ENCODE data around the gene GSTM3. TPM values are rescaled to one million over a fixed set of nuclear protein-coding genes. Genes with fewer than 3 reads are reported as not detected.

The GSTM3 gene
- total and polyA plus RNA-seq, 2 donors: 14.8 to 35.5 TPM

DNA sequence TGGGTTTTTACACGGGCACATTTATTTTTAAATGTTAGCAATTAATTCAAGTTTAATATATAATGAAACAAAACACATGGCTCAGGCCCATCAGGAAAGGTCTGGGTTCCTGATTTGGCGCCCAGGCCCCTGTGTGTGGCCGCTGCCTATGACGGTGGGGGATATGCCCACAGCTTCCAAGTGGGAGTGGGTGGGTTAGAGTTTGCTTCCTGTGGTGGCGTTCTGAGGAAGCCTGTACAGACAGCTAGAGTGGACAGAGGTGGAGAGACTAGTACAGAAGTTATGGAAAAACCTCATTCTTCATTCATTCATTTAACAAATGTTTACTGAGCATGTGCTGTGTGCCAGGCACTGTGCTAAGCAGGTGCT is 45.3 kb upstream of the GSTM3 start:
- no peaks in the 10 kb centered on the region for H3K27me3 ChIP-seq (ENCODE audit: control insufficient read depth in 2 of 2, insufficient read depth in 1 of 2, low read length in 1 of 2)
- peaks cover 6 to 46% of the 10 kb centered on the region in 2 donors for H3K4me1 ChIP-seq (ENCODE audit: control insufficient read depth in 2 of 2, insufficient read depth in 2 of 2, low read length in 2 of 2)
- no peak for DNase-seq (ENCODE audit: low read depth in 6 of 9, low spot score in 9 of 9)
- 75% methylated on average over 5 of the region's 5 CpGs for WGBS
- no peaks in the 10 kb centered on the region for H3K36me3 ChIP-seq (ENCODE audit: control insufficient read depth in 2 of 2, insufficient read depth in 2 of 2, low read length in 1 of 2)
- H3K9me3 ChIP-seq (ENCODE audit: control insufficient read depth in 2 of 2, insufficient read depth in 1 of 2, low read length in 1 of 2): no peaks in the 10 kb centered on the region
- H3K27ac ChIP-seq (ENCODE audit: low read depth in 1 of 2, low read length in 1 of 2): no peak overlapping the region
- no peak overlapping the region for H3K4me3 ChIP-seq (ENCODE audit: low read length in 2 of 2)

DNA sequence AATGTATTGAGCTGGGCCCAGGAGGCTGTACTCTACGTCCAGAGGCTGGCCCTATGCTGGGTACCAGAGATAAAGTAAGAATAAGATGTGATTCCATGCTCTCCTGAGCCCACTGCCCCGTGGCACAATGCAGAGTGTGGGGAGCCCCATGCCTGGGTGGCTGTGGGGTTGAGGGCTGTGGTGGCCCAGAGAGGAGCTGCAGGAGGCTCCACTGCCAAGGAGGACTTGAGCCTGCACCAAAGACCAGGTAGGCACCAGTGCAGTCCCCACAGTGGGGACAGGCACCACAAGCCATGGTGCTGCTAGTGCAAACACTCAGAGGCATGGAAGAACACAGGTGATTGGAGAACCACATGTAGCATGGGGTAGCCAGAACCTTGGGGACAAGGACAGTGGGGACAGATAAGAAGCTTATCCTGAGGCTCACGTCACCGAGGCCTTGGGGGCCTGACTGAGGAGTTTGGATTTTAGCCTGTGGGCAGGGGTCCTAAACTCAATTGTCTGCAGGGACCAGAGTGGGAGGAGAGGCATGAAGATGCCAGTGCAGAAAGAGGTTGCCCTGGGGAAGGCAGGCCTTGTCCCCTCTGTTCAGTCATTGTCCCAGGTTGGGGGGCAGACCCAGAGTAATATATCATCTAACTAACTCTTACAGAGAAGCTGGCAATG is 44.7 kb upstream of the GSTM3 start:
- DNase-seq (ENCODE audit: low read depth in 6 of 9, low spot score in 9 of 9): no peak
- WGBS: 84% methylated on average over 4 of the region's 4 CpGs

DNA sequence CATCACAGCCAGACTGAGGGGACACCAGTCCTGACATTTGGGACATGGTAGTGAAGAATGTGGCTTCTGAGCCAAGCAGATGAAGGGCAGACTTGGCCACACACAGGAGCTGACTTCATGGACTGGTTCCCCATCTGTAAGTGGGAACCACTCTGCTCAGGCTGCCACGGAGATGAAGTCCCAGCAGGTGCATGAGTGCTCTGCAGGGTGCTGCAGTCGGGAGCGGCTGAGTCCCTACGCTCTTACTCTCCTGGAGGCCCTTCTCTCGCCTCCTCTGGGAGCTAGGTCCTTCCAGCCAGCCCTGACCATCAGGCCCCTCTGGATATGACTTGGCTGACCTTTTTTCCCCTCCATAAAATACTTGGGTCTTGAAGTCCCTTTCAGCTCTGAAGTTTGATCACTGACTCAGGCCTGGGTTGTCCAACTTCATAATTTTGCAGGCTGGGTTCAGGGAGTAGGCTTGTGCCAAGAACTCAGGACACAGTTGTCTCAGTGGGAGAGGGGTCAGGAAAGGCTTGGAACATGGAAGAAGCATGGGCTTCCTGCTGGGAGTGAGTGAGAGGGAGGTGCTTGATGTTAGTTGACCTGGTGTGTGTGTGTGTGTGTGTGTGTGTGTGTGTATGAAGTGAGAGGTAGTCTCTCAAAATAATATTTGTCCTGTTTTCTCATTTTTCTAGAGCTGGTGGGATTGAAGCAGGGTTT is 43.9 kb upstream of the GSTM3 start:
- no peaks in the 10 kb centered on the region for H3K27me3 ChIP-seq (ENCODE audit: control insufficient read depth in 2 of 2, insufficient read depth in 1 of 2, low read length in 1 of 2)
- H3K4me1 ChIP-seq (ENCODE audit: control insufficient read depth in 2 of 2, insufficient read depth in 2 of 2, low read length in 2 of 2): peaks cover 2 to 33% of the 10 kb centered on the region in 2 donors
- DNase-seq (ENCODE audit: low read depth in 6 of 9, low spot score in 9 of 9): no peak
- no peak overlapping the region for H3K27ac ChIP-seq (ENCODE audit: low read depth in 1 of 2, low read length in 1 of 2)
- H3K4me3 ChIP-seq (ENCODE audit: low read length in 2 of 2): no peak overlapping the region
- no peaks in the 10 kb centered on the region for H3K9me3 ChIP-seq (ENCODE audit: control insufficient read depth in 2 of 2, insufficient read depth in 1 of 2, low read length in 1 of 2)
- WGBS: 93% methylated on average over 5 of the region's 5 CpGs
- no peaks in the 10 kb centered on the region for H3K36me3 ChIP-seq (ENCODE audit: control insufficient read depth in 2 of 2, insufficient read depth in 2 of 2, low read length in 1 of 2)

More for the DNA sequence above, 44.7 kb upstream of the GSTM3 start:
- Histone ChIP-seq H3K4me1 (ENCODE audit: control insufficient read depth in 2 of 2, insufficient read depth in 2 of 2, low read length in 2 of 2) (peaks cover 4 to 41% of the 10 kb centered on the region in 2 donors), H3K4me3 (ENCODE audit: low read length in 2 of 2) (no peak overlapping the region), H3K27ac (ENCODE audit: low read depth in 1 of 2, low read length in 1 of 2) (no peak overlapping the region), H3K27me3 (ENCODE audit: control insufficient read depth in 2 of 2, insufficient read depth in 1 of 2, low read length in 1 of 2) (no peaks in the 10 kb centered on the region), H3K9me3 (ENCODE audit: control insufficient read depth in 2 of 2, insufficient read depth in 1 of 2, low read length in 1 of 2) (no peaks in the 10 kb centered on the region), H3K36me3 (ENCODE audit: control insufficient read depth in 2 of 2, insufficient read depth in 2 of 2, low read length in 1 of 2) (no peaks in the 10 kb centered on the region)

DNA sequence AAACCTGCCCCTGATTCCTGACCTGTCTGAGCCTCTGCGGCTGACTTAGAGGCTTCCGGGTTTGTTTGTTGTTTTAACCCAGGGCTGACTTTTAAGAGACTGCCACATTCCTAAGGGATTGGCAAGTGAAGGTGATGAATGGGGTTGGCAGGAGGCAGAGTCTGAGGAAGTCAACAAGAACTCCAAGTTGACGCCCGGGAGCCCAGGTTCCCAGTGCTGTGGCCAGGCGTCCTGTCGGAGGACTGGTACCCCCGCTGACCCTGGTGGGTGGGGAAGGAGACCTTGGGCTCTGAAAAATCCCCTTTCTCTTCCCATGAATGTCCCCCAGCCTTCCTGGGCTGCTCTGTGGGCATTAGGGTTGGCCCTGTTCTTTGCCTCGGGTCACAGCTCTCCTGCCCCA is 42.6 kb upstream of the GSTM3 start:
- Histone ChIP-seq H3K27ac (ENCODE audit: low read depth in 1 of 2, low read length in 1 of 2) (no peak overlapping the region), H3K4me3 (ENCODE audit: low read length in 2 of 2) (no peak overlapping the region), H3K27me3 (ENCODE audit: control insufficient read depth in 2 of 2, insufficient read depth in 1 of 2, low read length in 1 of 2) (no peaks in the 10 kb centered on the region), H3K36me3 (ENCODE audit: control insufficient read depth in 2 of 2, insufficient read depth in 2 of 2, low read length in 1 of 2) (no peaks in the 10 kb centered on the region), H3K9me3 (ENCODE audit: control insufficient read depth in 2 of 2, insufficient read depth in 1 of 2, low read length in 1 of 2) (no peaks in the 10 kb centered on the region), H3K4me1 (ENCODE audit: control insufficient read depth in 2 of 2, insufficient read depth in 2 of 2, low read length in 2 of 2) (peaks cover 0 to 21% of the 10 kb centered on the region in 2 donors)
- WGBS: 90% methylated on average over 8 of the region's 8 CpGs
- no peak for DNase-seq (ENCODE audit: low read depth in 6 of 9, low spot score in 9 of 9)

DNA sequence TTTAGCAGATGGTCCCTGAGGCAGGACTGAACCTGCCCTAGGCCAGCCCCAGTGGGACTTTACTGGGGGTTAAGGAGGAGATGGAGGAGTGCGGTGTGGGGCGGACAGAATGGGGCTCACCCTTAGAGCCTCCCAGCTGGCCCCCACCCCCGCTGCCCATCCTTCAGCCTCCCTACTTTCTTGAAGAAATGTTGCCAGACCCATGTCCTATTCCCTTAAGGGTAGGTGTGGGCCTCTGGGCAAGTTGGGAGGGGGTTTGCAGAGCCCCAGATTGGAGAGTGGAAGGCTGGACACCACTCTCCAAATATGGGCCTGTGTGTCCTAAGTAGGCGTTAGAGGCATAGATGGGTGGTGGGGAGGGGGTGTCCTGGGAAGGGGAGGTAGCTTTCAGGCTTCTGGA is 42.1 kb upstream of the GSTM3 start:
- no peak for DNase-seq (ENCODE audit: low read depth in 6 of 9, low spot score in 9 of 9)
- Histone ChIP-seq H3K4me3 (ENCODE audit: low read length in 2 of 2) (no peak overlapping the region), H3K27ac (ENCODE audit: low read depth in 1 of 2, low read length in 1 of 2) (no peak overlapping the region), H3K9me3 (ENCODE audit: control insufficient read depth in 2 of 2, insufficient read depth in 1 of 2, low read length in 1 of 2) (no peaks in the 10 kb centered on the region), H3K4me1 (ENCODE audit: control insufficient read depth in 2 of 2, insufficient read depth in 2 of 2, low read length in 2 of 2) (peaks cover 0 to 16% of the 10 kb centered on the region in 2 donors), H3K36me3 (ENCODE audit: control insufficient read depth in 2 of 2, insufficient read depth in 2 of 2, low read length in 1 of 2) (no peaks in the 10 kb centered on the region), H3K27me3 (ENCODE audit: control insufficient read depth in 2 of 2, insufficient read depth in 1 of 2, low read length in 1 of 2) (no peaks in the 10 kb centered on the region)
- WGBS: 94% methylated on average over 4 of the region's 4 CpGs

DNA sequence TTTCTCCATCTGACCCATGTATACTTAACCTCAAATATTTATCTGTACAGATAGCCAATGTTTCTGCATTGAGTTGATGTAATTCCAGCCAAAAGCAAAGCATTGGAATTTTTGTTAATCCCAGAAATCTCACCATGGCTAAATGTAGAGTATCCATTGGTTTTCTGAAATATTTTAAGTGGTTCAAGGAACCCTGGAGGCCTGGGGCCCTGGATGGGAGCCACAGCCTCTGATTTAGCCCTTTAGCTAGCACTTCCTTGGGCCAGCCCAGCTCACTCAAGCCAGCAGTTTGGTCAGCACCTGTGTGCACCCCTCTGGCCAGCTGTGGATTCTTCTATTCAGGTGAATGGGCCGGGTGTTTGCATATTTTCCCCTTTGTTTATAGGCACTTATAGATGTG is 41.7 kb upstream of the GSTM3 start:
- Histone ChIP-seq H3K27me3 (ENCODE audit: control insufficient read depth in 2 of 2, insufficient read depth in 1 of 2, low read length in 1 of 2) (no peaks in the 10 kb centered on the region), H3K9me3 (ENCODE audit: control insufficient read depth in 2 of 2, insufficient read depth in 1 of 2, low read length in 1 of 2) (no peaks in the 10 kb centered on the region), H3K27ac (ENCODE audit: low read depth in 1 of 2, low read length in 1 of 2) (no peak overlapping the region), H3K36me3 (ENCODE audit: control insufficient read depth in 2 of 2, insufficient read depth in 2 of 2, low read length in 1 of 2) (no peaks in the 10 kb centered on the region), H3K4me1 (ENCODE audit: control insufficient read depth in 2 of 2, insufficient read depth in 2 of 2, low read length in 2 of 2) (peaks cover 0 to 12% of the 10 kb centered on the region in 2 donors), H3K4me3 (ENCODE audit: low read length in 2 of 2) (no peak overlapping the region)
- no peak for DNase-seq (ENCODE audit: low read depth in 6 of 9, low spot score in 9 of 9)
- WGBS: 96% methylated on average over 1 of the region's 1 CpG

- Histone ChIP-seq H3K4me1 (ENCODE audit: control insufficient read depth in 2 of 2, insufficient read depth in 2 of 2, low read length in 2 of 2) (peaks cover 0 to 18% of the 10 kb centered on the region in 2 donors), H3K9me3 (ENCODE audit: control insufficient read depth in 2 of 2, insufficient read depth in 1 of 2, low read length in 1 of 2) (no peaks in the 10 kb centered on the region), H3K27ac (ENCODE audit: low read depth in 1 of 2, low read length in 1 of 2) (no peak overlapping the region), H3K4me3 (ENCODE audit: low read length in 2 of 2) (no peak overlapping the region), H3K27me3 (ENCODE audit: control insufficient read depth in 2 of 2, insufficient read depth in 1 of 2, low read length in 1 of 2) (no peaks in the 10 kb centered on the region), H3K36me3 (ENCODE audit: control insufficient read depth in 2 of 2, insufficient read depth in 2 of 2, low read length in 1 of 2) (no peaks in the 10 kb centered on the region)
- 67% methylated on average over 2 of the region's 2 CpGs for WGBS
- DNase-seq (ENCODE audit: low read depth in 6 of 9, low spot score in 9 of 9): no peak
Observed at GRCh38 chr1:109781806-109782205, 41.0 kb upstream of the GSTM3 start.

GRCh38 chr1:109780982-109781381 is 40.1 kb upstream of the GSTM3 start:
- no peaks in the 10 kb centered on the region for H3K9me3 ChIP-seq (ENCODE audit: control insufficient read depth in 2 of 2, insufficient read depth in 1 of 2, low read length in 1 of 2)
- no peak overlapping the region for H3K27ac ChIP-seq (ENCODE audit: low read depth in 1 of 2, low read length in 1 of 2)
- peaks cover 0 to 14% of the 10 kb centered on the region in 2 donors for H3K4me1 ChIP-seq (ENCODE audit: control insufficient read depth in 2 of 2, insufficient read depth in 2 of 2, low read length in 2 of 2)
- H3K36me3 ChIP-seq (ENCODE audit: control insufficient read depth in 2 of 2, insufficient read depth in 2 of 2, low read length in 1 of 2): no peaks in the 10 kb centered on the region
- no peak overlapping the region for H3K4me3 ChIP-seq (ENCODE audit: low read length in 2 of 2)
- DNase-seq (ENCODE audit: low read depth in 6 of 9, low spot score in 9 of 9): no peak
- H3K27me3 ChIP-seq (ENCODE audit: control insufficient read depth in 2 of 2, insufficient read depth in 1 of 2, low read length in 1 of 2): no peaks in the 10 kb centered on the region
- 95% methylated on average over 1 of the region's 1 CpG for WGBS

GRCh38 chr1:109777980-109778625 is 37.3 kb upstream of the GSTM3 start:
- Histone ChIP-seq H3K36me3 (ENCODE audit: control insufficient read depth in 2 of 2, insufficient read depth in 2 of 2, low read length in 1 of 2) (no peaks in the 10 kb centered on the region), H3K4me1 (ENCODE audit: control insufficient read depth in 2 of 2, insufficient read depth in 2 of 2, low read length in 2 of 2) (peaks cover 0 to 8% of the 10 kb centered on the region in 2 donors), H3K27me3 (ENCODE audit: control insufficient read depth in 2 of 2, insufficient read depth in 1 of 2, low read length in 1 of 2) (peaks cover 0 to 3% of the 10 kb centered on the region in 2 donors), H3K4me3 (ENCODE audit: low read length in 2 of 2) (no peak overlapping the region), H3K27ac (ENCODE audit: low read depth in 1 of 2, low read length in 1 of 2) (no peak overlapping the region), H3K9me3 (ENCODE audit: control insufficient read depth in 2 of 2, insufficient read depth in 1 of 2, low read length in 1 of 2) (peaks cover 0 to 3% of the 10 kb centered on the region in 2 donors)
- 98% methylated on average over 9 of the region's 9 CpGs for WGBS
- no peak for DNase-seq (ENCODE audit: low read depth in 6 of 9, low spot score in 9 of 9)
